Endothelial cell of umbilical vein (primary cell): ENCODE data around the gene SMC1B. TPM values are rescaled to one million over a fixed set of nuclear protein-coding genes. Genes with fewer than 3 reads are reported as not detected.

ENCODE experiments used
- BruUV-seq: library from RNA; stranded (reverse); fragments of 400-500 nt; replicated peaks from 2 replicates; lab custom pipeline; 2021; lab: Mats Ljungman, UMichigan
- CTCF ChIA-PET: fragments of 300-600, 350-600 bp; sonication (Branson Sonifier 250); formaldehyde crosslinking; loops from one replicate; lab custom pipeline; 2021; ENCODE audit warnings: antibody characterized with exemption, inconsistent platforms; lab: Charles Lee
- POLR2A ChIA-PET: fragments of 300-600, 350-600 bp; sonication (Branson Sonifier 250); formaldehyde crosslinking; loops from one replicate; lab custom pipeline; 2021; ENCODE audit warnings: antibody characterized with exemption, inconsistent platforms; lab: Charles Lee
- DNase-seq: peaks from one replicate; pipeline ENCODE4 v3.0.0-alpha.2; 2011; ENCODE audit warnings: low read depth, low spot score
- FAIRE-seq: peaks from 2 replicates; lab custom pipeline; 2011; peaks lifted over from hg19 to GRCh38; lab: Jason Lieb, UNC
- H2AFZ ChIP-seq: 2 replicates; pipeline ENCODE4 v1.6.0; 2012; ENCODE audit warnings: low read depth, low read length, control low read depth, inconsistent platforms
- H3K27ac ChIP-seq: 2 replicates; pipeline ENCODE4 v1.5.1; 2011; ENCODE audit warnings: low read depth, mild to moderate bottlenecking, control low read depth, low read length, moderate library complexity; ENCODE audit not compliant: insufficient read depth
- H3K27me3 ChIP-seq, 2 experiments: 2 replicates each; pipeline versions ENCODE4 v1.6.0 to v1.6.1; 2011; ENCODE audit warnings: low read length in 2 of 2, mixed read lengths in 1 of 2; ENCODE audit not compliant: control insufficient read depth in 2 of 2, insufficient read depth in 2 of 2
- H3K36me3 ChIP-seq, 2 experiments: 2 replicates in 1 of 2; 3 replicates in 1 of 2; pipeline ENCODE4 v1.5.1; 2011; ENCODE audit warnings: low read length in 2 of 2, mild to moderate bottlenecking in 1 of 2, moderate library complexity in 1 of 2; ENCODE audit not compliant: control insufficient read depth in 2 of 2, insufficient read depth in 2 of 2; ENCODE audit errors: extremely low read depth in 1 of 2
- H3K4me1 ChIP-seq: 3 replicates; pipeline ENCODE4 v1.5.1; 2011; ENCODE audit warnings: mild to moderate bottlenecking, low read length; ENCODE audit not compliant: control insufficient read depth, insufficient read depth; ENCODE audit errors: extremely low read depth
- H3K4me2 ChIP-seq: 2 replicates; pipeline ENCODE4 v1.6.1; 2011; ENCODE audit warnings: low read length, control low read depth, mixed read lengths; ENCODE audit not compliant: insufficient read depth
- H3K4me3 ChIP-seq, 3 experiments: fragments of 200-600 bp in 1 of 3; sonication (generic), shearing (Covaris generic) in 1 of 3; replicated peaks in 1 of 3; 2 replicates each; pipeline ENCODE4 v1.5.1; 2011 to 2016; ENCODE audit warnings: control low read depth in 3 of 3, low read length in 3 of 3, mild to moderate bottlenecking in 2 of 3, inconsistent platforms in 1 of 3, low read depth in 1 of 3, moderate library complexity in 1 of 3; ENCODE audit not compliant: insufficient read depth in 1 of 3
- H3K79me2 ChIP-seq: 2 replicates; pipeline ENCODE4 v1.6.0; 2012; ENCODE audit warnings: low read length, inconsistent platforms; ENCODE audit not compliant: control insufficient read depth, insufficient read depth
- H3K9ac ChIP-seq: replicated peaks from 2 replicates; pipeline ENCODE3; 2011; ENCODE audit warnings: low read length, control low read depth; ENCODE audit not compliant: insufficient read depth; ENCODE audit errors: extremely low read depth
- H3K9me1 ChIP-seq: replicated peaks from 3 replicates; pipeline ENCODE4 v1.6.0; 2011; ENCODE audit warnings: mild to moderate bottlenecking, low read length; ENCODE audit not compliant: control insufficient read depth, insufficient read depth; ENCODE audit errors: extremely low read depth
- H3K9me3 ChIP-seq: replicated peaks from 2 replicates; pipeline ENCODE4 v1.5.1; 2012; ENCODE audit warnings: low read length, inconsistent platforms; ENCODE audit not compliant: control insufficient read depth, insufficient read depth
- H4K20me1 ChIP-seq: replicated peaks from 2 replicates; pipeline ENCODE3; 2011; ENCODE audit warnings: mild to moderate bottlenecking, low read length; ENCODE audit not compliant: control insufficient read depth, insufficient read depth; ENCODE audit errors: extremely low read depth
- CTCF ChIP-seq, 2 donors: IDR thresholded peaks; 1 replicate in 1 of 2; 2 replicates in 1 of 2; pipeline ENCODE4 v1.5.1; 2011; ENCODE audit warnings: low read length in 2 of 2, mild to moderate bottlenecking in 2 of 2, moderate library complexity in 2 of 2, control low read depth in 1 of 2, inconsistent platforms in 1 of 2, low read depth in 1 of 2; ENCODE audit not compliant: insufficient read depth in 1 of 2; ENCODE audit errors: extremely low read depth in 1 of 2
- EZH2 ChIP-seq: IDR thresholded peaks from 2 replicates; pipeline ENCODE4 v1.6.1; 2012; ENCODE audit warnings: borderline replicate concordance, low read depth, mild to moderate bottlenecking, moderate library complexity, low read length, inconsistent platforms; ENCODE audit not compliant: severe bottlenecking
- FOS ChIP-seq: IDR thresholded peaks from 2 replicates; pipeline ENCODE4 v1.6.1; 2011; ENCODE audit warnings: mild to moderate bottlenecking, low read length, moderate library complexity, borderline replicate concordance; ENCODE audit not compliant: insufficient read depth
- GATA2 ChIP-seq: IDR thresholded peaks from 2 replicates; pipeline ENCODE4 v1.7.0; 2011; ENCODE audit warnings: low read depth, mild to moderate bottlenecking, moderate library complexity, mixed read lengths, low read length; ENCODE audit not compliant: insufficient read length, insufficient read depth
- MAX ChIP-seq: IDR thresholded peaks from 2 replicates; pipeline ENCODE4 v1.6.1; 2011; ENCODE audit not compliant: insufficient read depth, insufficient read length
- POLR2A ChIP-seq: IDR thresholded peaks from 2 replicates; pipeline ENCODE4 v1.6.1; 2012; ENCODE audit warnings: low read depth, mild to moderate bottlenecking, control low read depth, low read length
- dilution Hi-C: fragments of 300-500 bp; cut with MboI; formaldehyde crosslinking; loops from one replicate; pipeline ENCODE4 v1.15.0; 2019; ENCODE audit warnings: low sequenced_read_pairs; ENCODE audit not compliant: extremely low pct_ligation_motif_present
- intact Hi-C: fragments of 100-400 bp; cut with micrococcal nuclease; formaldehyde crosslinking; loops from one replicate; pipeline ENCODE4 v1.10.0; 2022
- polyA plus RNA-seq, 4 experiments: library from polyadenylated mRNA; depleted of rRNA in 3 of 4; stranded (reverse) in 3 of 4; unstranded in 1 of 4; fragments of >200 nt; gene quantifications; 2 replicates each; pipeline versions ENCODE4 v1.2.1 to v1.2.3, GENCODE V29; 2011 to 2012; ENCODE audit warnings: missing spikeins in 1 of 4
- total RNA-seq: library from RNA; stranded (reverse); gene quantifications from 2 replicates; pipeline ENCODE4 v1.2.3, GENCODE V29; 2021

The SMC1B gene
- total and polyA plus RNA-seq, 2 donors (not counting 3 experiments of a cell fraction or from before 2014, with no cell fraction given), result 0.07 TPM; not detected in 1

GRCh38 chr22:45341498-45341897, 71.9 kb downstream of the SMC1B start:
- no TSS peak for BruUV-seq
- CTCF ChIA-PET, result interaction anchor here (1.1 kb wide), 2 partner anchors 22 to 56 kb away, joined by 3 read pairs; no protein-coding TSS in a partner anchor

More at GRCh38 chr22:45341498-45341897, 71.9 kb downstream of the SMC1B start:
- intact Hi-C loops (no loop called here), dilution Hi-C loops (no loop called here)
- POLR2A ChIA-PET, result no interaction called here
- no peak overlapping the region for H3K4me2 ChIP-seq
- no peak overlapping the region for H3K27ac ChIP-seq
- peaks cover 0 to 14% of the 10 kb centered on the region in 2 experiments for H3K36me3 ChIP-seq
- no peak for DNase-seq
- no peak overlapping the region for H3K9ac ChIP-seq
- no peak for TF ChIP-seq MAX
- TF ChIP-seq EZH2, result no peak
- TF ChIP-seq GATA2, result no peak
- TF ChIP-seq FOS, result no peak
- TF ChIP-seq CTCF (IDR thresholded peaks at IDR 0.05; ENCODE audit: extremely low read depth in 1 of 2, insufficient read depth in 1 of 2, low read depth in 1 of 2, low read length in 2 of 2), result no peak
- TF ChIP-seq POLR2A, result no peak
- peaks cover 13% of the 10 kb centered on the region for H3K4me1 ChIP-seq
- H2AFZ ChIP-seq, result no peak overlapping the region
- no peaks in the 10 kb centered on the region for H3K9me1 ChIP-seq
- no peaks in the 10 kb centered on the region for H3K27me3 ChIP-seq
- no peaks in the 10 kb centered on the region for H4K20me1 ChIP-seq
- no peaks in the 10 kb centered on the region for H3K79me2 ChIP-seq
- H3K9me3 ChIP-seq, result no peaks in the 10 kb centered on the region
- H3K4me3 ChIP-seq, result no peak overlapping the region
- no peak for FAIRE-seq
